SU-DHL-6 (cell line): ENCODE data around the gene SLC41A3.

Experiments used
- H2AFZ ChIP-seq: fragments of 200-600 bp; sonication (generic); 2 replicates; pipeline ENCODE4 v1.6.1; 2014; ENCODE audit warnings: low read depth, mild to moderate bottlenecking, moderate library complexity, mixed read lengths, antibody characterized with exemption, low read length; ENCODE audit not compliant: severe bottlenecking
- H3F3A ChIP-seq: fragments of 200-600 bp; shearing (Covaris generic); 2 replicates; pipeline ENCODE4 v1.6.0; 2016; ENCODE audit warnings: antibody characterized with exemption, mild to moderate bottlenecking; ENCODE audit not compliant: insufficient read depth
- H3K27ac ChIP-seq: fragments of 200-600 bp; sonication (generic); 2 replicates; pipeline ENCODE4 v1.5.1; 2016; ENCODE audit warnings: low read depth, mild to moderate bottlenecking, low read length, moderate library complexity, mixed read lengths
- H3K27me3 ChIP-seq: fragments of 200-600 bp; sonication (generic), shearing (Covaris generic); 2 replicates; pipeline ENCODE4 v1.6.0; 2014; ENCODE audit warnings: mild to moderate bottlenecking, low read length
- H3K36me3 ChIP-seq: fragments of 200-600 bp; sonication (generic); 2 replicates; pipeline ENCODE4 v1.6.1; 2014; ENCODE audit warnings: mild to moderate bottlenecking, low read length, mixed read lengths
- H3K4me2 ChIP-seq: fragments of 300-600, 200-600 bp; shearing (Covaris generic), sonication (generic); 2 replicates; pipeline ENCODE4 v1.6.0; 2014; ENCODE audit warnings: low read length, low read depth, mild to moderate bottlenecking; ENCODE audit not compliant: poor library complexity, severe bottlenecking
- H3K4me3 ChIP-seq: fragments of 200-600 bp; sonication (generic); 2 replicates; pipeline ENCODE4 v1.5.1; 2014; ENCODE audit warnings: antibody characterized with exemption, low read length, mild to moderate bottlenecking, mixed read lengths; ENCODE audit not compliant: insufficient read depth, poor library complexity, severe bottlenecking
- H3K79me2 ChIP-seq: fragments of 200-600 bp; sonication (generic); 2 replicates; pipeline ENCODE4 v1.6.1; 2014; ENCODE audit warnings: mild to moderate bottlenecking, low read length, moderate library complexity; ENCODE audit not compliant: insufficient read depth
- H3K9ac ChIP-seq: fragments of 200-600 bp; sonication (generic); 2 replicates; pipeline ENCODE4 v1.7.0; 2014; ENCODE audit warnings: mild to moderate bottlenecking, low read length
- H3K9me2 ChIP-seq: fragments of 200-600 bp; sonication (generic); replicated peaks from 2 replicates; pipeline ENCODE4 v1.6.1; 2014; ENCODE audit warnings: low read length; ENCODE audit not compliant: insufficient read depth
- H3K9me3 ChIP-seq: fragments of 200-600 bp; sonication (generic); 2 replicates; pipeline ENCODE4 v1.6.1; 2014; ENCODE audit warnings: low read length, mixed read lengths; ENCODE audit not compliant: insufficient read depth
- H4K20me1 ChIP-seq: fragments of 200-600 bp; sonication (generic); 2 replicates; pipeline ENCODE4 v1.6.1; 2014; ENCODE audit warnings: low read depth, mild to moderate bottlenecking, antibody characterized with exemption, low read length, moderate library complexity, mixed read lengths
- CTCF ChIP-seq: fragments of 200-600 bp; sonication (generic); IDR thresholded peaks from one replicate; pipeline ENCODE4 v1.5.1; 2017; ENCODE audit warnings: antibody characterized with exemption, mild to moderate bottlenecking, low read length, moderate library complexity; ENCODE audit not compliant: insufficient read depth, poor library complexity, severe bottlenecking
- EZH2phosphoT487 ChIP-seq: fragments of 200-600 bp; sonication (generic), shearing (Covaris generic); conservative IDR thresholded peaks from 2 replicates; pipeline ENCODE4 v1.6.1; 2018; ENCODE audit warnings: mild to moderate bottlenecking, antibody characterized with exemption, low read length, moderate library complexity, mixed read lengths

The SLC41A3 gene

DNA sequence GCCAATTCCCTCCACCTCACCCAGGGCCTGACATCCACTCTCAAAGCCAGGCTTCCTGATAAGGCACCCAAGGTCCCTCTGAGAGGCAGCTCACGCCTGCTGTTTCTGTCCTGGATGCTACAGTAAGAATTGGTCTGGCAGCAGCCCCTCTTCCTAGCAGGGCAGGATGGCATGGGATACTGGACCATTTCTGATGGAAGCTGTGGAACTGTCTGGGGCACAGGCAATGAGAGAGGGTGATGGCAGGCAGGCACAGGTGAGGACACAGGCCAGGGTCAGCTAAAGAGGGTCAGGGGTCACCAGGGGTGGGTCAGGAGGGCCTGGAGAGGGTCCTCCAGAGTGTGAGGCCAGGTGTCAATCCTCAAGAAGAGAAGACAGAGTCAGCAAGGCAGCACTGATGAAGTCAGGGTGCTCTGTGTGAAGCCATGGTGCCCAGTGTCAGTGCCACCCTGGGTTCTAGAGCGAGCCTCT lies 41.9 kb upstream of the SLC41A3 start:
- H3K9ac ChIP-seq, result no peak overlapping the region
- no peaks in the 10 kb centered on the region for H3K9me3 ChIP-seq
- H4K20me1 ChIP-seq, result no peaks in the 10 kb centered on the region
- no peak overlapping the region for H3K4me3 ChIP-seq
- no peak overlapping the region for H2AFZ ChIP-seq
- no peaks in the 10 kb centered on the region for H3K36me3 ChIP-seq
- no peak overlapping the region for H3K27ac ChIP-seq
- no peaks in the 10 kb centered on the region for H3K27me3 ChIP-seq
- H3K79me2 ChIP-seq, result no peaks in the 10 kb centered on the region
- TF ChIP-seq CTCF (no peak), EZH2phosphoT487 (no peak)
- H3K9me2 ChIP-seq, result no peaks in the 10 kb centered on the region
- no peaks in the 10 kb centered on the region for H3F3A ChIP-seq
- H3K4me2 ChIP-seq, result no peak overlapping the region

GRCh38 chr3:126125341-126125740 lies 41.4 kb upstream of the SLC41A3 start:
- H3K4me3 ChIP-seq, result no peak overlapping the region
- H3K9me2 ChIP-seq, result no peaks in the 10 kb centered on the region
- no peak overlapping the region for H3K9ac ChIP-seq
- TF ChIP-seq EZH2phosphoT487 (no peak), CTCF (no peak)
- H3K27me3 ChIP-seq, result no peaks in the 10 kb centered on the region
- no peaks in the 10 kb centered on the region for H3F3A ChIP-seq
- no peak overlapping the region for H3K27ac ChIP-seq
- H2AFZ ChIP-seq, result no peak overlapping the region
- H3K4me2 ChIP-seq, result no peak overlapping the region
- H3K9me3 ChIP-seq, result no peaks in the 10 kb centered on the region
- H3K79me2 ChIP-seq, result no peaks in the 10 kb centered on the region
- no peaks in the 10 kb centered on the region for H4K20me1 ChIP-seq
- no peaks in the 10 kb centered on the region for H3K36me3 ChIP-seq

DNA sequence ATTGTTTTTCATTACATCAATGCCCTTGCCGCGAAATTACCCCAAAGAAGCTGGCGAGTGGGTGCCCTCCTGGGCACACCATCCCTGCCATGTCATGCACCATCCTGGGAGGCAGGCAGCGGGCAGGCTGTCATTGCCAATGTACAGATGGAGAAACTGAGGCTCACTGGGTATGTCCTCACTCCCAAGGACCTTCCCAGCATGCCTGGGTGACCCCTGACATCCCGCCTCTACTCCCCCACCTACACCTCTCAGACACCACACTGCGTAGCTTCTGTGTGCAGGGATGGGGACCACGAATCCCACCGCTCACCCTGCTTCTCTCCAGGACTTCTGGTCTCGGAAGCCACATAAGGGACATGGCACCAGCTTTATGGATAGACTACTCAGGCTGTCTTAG lies 41.0 kb upstream of the SLC41A3 start:
- no peak overlapping the region for H3K4me3 ChIP-seq
- TF ChIP-seq EZH2phosphoT487 (no peak), CTCF (no peak)

More for the DNA sequence above, 41.0 kb upstream of the SLC41A3 start:
- Histone ChIP-seq H2AFZ (no peak overlapping the region), H3K27me3 (no peaks in the 10 kb centered on the region), H4K20me1 (no peaks in the 10 kb centered on the region), H3K9me3 (no peaks in the 10 kb centered on the region), H3K4me2 (no peak overlapping the region), H3K9me2 (no peaks in the 10 kb centered on the region), H3K79me2 (no peaks in the 10 kb centered on the region), H3F3A (no peaks in the 10 kb centered on the region), H3K27ac (no peak overlapping the region), H3K36me3 (no peaks in the 10 kb centered on the region), H3K9ac (no peak overlapping the region)
